Parathyroid adenoma (tissue), 2 donors: ENCODE data around the gene TMEM202.
"Not testable (repeated sequence)": the region's sequence is repeated elsewhere in the genome, so short reads cannot be mapped to it uniquely, and the experiment has no call there.

Experiments used
- H2AFZ ChIP-seq: fragments of 300-600 bp; sonication (generic); one replicate; pipeline ENCODE4 v1.7.0; 2017; ENCODE audit warnings: antibody characterized with exemption, mild to moderate bottlenecking
- H3K27ac ChIP-seq: fragments of 300-600 bp; sonication (generic); one replicate; pipeline ENCODE4 v1.7.0; 2017
- H3K27me3 ChIP-seq: fragments of 300-600 bp; sonication (generic); one replicate; pipeline ENCODE4 v1.7.0; 2017; ENCODE audit warnings: low read length; ENCODE audit not compliant: control insufficient read depth, insufficient read depth
- H3K36me3 ChIP-seq: fragments of 300-600 bp; sonication (generic); one replicate; pipeline ENCODE4 v1.7.0; 2017; ENCODE audit warnings: low read length; ENCODE audit not compliant: control insufficient read depth, insufficient read depth
- H3K4me1 ChIP-seq: fragments of 300-600 bp; sonication (generic); one replicate; pipeline ENCODE4 v1.7.0; 2017; ENCODE audit warnings: control low read depth
- H3K4me2 ChIP-seq: fragments of 300-600 bp; sonication (generic); one replicate; pipeline ENCODE4 v1.7.0; 2017; ENCODE audit warnings: low read length
- H3K4me3 ChIP-seq: fragments of 300-600 bp; sonication (generic); one replicate; pipeline ENCODE4 v1.7.0; 2017; ENCODE audit warnings: low read depth, low read length
- H3K79me2 ChIP-seq: fragments of 300-600 bp; sonication (generic); one replicate; pipeline ENCODE4 v1.7.0; 2017; ENCODE audit warnings: control low read depth
- H3K9ac ChIP-seq: fragments of 300-600 bp; sonication (generic); one replicate; pipeline ENCODE4 v1.7.0; 2017; ENCODE audit warnings: mild to moderate bottlenecking
- H3K9me3 ChIP-seq: fragments of 300-600 bp; sonication (generic); one replicate; pipeline ENCODE4 v1.7.0; 2017; ENCODE audit warnings: low read length; ENCODE audit not compliant: control insufficient read depth
- CTCF ChIP-seq: fragments of 300-600 bp; sonication (generic); IDR thresholded peaks from one replicate; pipeline ENCODE4 v1.7.0; 2017; ENCODE audit warnings: antibody characterized with exemption, mild to moderate bottlenecking
- donor health status: primary hyperparathyroidism.

TMEM202 gene

DNA sequence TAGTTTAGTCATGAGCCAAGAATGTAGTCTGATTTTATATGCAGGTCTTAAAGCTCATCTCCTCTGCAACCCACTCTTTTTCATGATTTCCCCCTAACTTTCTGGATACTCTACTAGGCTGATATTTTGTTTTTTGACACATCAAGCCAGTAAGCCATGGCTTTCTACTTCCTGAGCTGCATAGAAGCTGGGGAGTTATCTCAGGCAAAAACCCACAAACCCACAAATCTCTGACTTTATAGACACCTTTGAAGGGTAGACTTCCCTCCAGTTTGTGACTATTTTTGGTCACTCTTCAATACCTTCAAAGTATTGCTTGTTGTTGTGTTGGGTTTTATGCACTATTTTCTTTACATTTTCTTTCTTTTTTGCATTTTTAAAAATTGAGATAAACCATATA lies 28.6 kb downstream of the TMEM202 start:
- H3K4me2 ChIP-seq = no peak overlapping the region
- H3K79me2 ChIP-seq = no peaks in the 10 kb centered on the region
- no peaks in the 10 kb centered on the region for H3K27me3 ChIP-seq
- no peaks in the 10 kb centered on the region for H3K9me3 ChIP-seq
- H3K36me3 ChIP-seq = no peaks in the 10 kb centered on the region
- no peak for TF ChIP-seq CTCF
- H3K4me3 ChIP-seq = no peak overlapping the region
- H3K9ac ChIP-seq = no peak overlapping the region
- H3K27ac ChIP-seq = no peak overlapping the region
- no peak overlapping the region for H2AFZ ChIP-seq
- H3K4me1 ChIP-seq = no peaks in the 10 kb centered on the region

DNA sequence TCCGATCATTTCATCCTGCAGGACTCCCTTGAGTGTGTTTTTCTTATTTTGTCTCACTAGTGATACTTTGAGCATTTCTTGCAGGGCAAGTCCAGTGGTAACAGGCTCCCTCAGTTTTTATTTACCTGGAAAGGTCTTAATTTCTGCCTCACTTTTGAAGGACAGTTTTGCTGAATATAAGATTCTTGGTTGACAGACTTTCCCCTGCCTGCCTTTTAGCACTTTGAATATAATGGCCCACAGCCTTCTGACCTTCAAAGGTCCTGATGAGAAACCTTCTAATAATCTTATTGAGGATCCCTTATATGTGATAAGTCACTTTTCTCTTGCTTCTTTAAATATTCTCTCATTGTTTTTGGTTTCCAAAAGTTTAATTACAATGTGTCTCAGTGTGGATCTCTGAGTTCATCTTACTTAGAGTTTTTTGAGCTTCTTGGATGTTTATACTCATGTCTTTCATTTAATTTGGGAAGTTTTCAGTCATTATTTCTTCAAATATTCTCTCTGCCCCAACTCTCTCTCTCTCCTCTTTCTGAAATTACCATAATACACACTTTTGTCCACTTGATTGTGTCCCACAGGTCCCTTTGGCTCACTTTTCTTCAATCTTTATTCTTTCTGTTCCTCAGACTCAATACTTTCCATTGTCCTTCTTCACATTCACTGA lies 39.7 kb downstream of the TMEM202 start:
- Histone ChIP-seq H3K27ac (no peak overlapping the region), H3K9me3 (no peaks in the 10 kb centered on the region), H3K36me3 (no peaks in the 10 kb centered on the region), H3K4me3 (no peak overlapping the region), H3K4me1 (no peaks in the 10 kb centered on the region), H2AFZ (no peak overlapping the region), H3K27me3 (no peaks in the 10 kb centered on the region), H3K4me2 (no peak overlapping the region), H3K79me2 (no peaks in the 10 kb centered on the region), H3K9ac (no peak overlapping the region)
- TF ChIP-seq CTCF = no peak

DNA sequence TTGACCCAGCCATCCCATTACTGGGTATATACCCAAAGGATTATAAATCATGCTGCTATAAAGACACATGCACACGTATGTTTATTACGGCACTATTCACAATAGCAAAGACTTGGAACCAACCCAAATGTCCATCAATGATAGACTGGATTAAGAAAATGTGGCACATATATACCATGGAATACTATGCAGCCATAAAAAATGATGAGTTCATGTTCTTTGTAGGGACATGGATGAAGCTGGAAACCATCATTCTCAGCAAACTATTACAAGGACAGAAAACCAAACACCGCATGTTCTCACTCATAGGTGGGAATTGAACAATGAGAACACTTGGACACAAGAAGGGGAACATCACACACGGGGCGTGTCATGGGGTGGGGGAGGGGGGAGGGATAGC lies 44.7 kb downstream of the TMEM202 start:
- not testable (repeated sequence) for H3K4me3 ChIP-seq, H3K4me1 ChIP-seq, H3K36me3 ChIP-seq, H3K9ac ChIP-seq, H3K27me3 ChIP-seq, H3K79me2 ChIP-seq, H3K9me3 ChIP-seq, H2AFZ ChIP-seq, H3K27ac ChIP-seq, H3K4me2 ChIP-seq

DNA sequence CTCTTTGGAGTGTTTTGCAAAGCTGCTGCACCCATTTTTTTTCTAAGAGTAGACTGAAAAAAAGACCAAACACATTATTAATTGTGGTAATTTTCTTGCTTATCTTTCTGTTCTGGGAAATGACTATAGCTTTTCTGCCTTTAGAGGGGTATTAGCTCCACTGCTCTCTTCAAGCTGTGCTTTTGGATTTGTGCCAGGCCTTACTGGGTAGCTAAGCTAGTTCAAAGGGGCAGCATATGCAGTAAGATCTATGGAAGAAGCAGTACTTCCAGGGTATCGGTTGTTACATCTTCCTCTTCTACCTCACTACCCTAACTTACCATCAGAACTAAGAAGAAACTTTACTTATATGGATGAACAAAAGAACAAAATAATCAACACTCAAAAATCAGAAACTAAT lies 47.3 kb downstream of the TMEM202 start:
- Histone ChIP-seq H3K4me1 (no peaks in the 10 kb centered on the region), H2AFZ (no peak overlapping the region), H3K9me3 (no peaks in the 10 kb centered on the region), H3K27ac (no peak overlapping the region), H3K9ac (no peak overlapping the region), H3K4me2 (no peak overlapping the region), H3K79me2 (no peaks in the 10 kb centered on the region), H3K27me3 (no peaks in the 10 kb centered on the region), H3K36me3 (no peaks in the 10 kb centered on the region), H3K4me3 (no peak overlapping the region)
- no peak for TF ChIP-seq CTCF

DNA sequence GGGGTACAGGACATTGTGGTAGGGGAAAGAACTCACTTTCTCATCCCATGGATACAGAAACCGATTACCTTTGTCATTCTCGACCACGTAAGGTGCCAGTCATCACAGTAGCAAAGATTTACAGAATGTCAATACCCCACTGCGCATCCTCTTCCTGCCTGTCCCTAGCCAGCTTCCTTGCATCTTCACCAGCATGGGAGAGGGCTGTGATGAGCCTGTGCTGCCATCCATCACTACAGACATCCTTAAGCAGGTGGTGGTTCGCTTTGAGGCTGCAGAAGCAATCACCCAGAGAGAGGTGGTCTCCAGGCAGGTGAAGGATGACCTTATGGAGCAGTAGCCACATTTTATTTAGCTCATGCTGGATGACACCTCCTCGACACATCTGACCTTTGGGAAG lies 52.7 kb downstream of the TMEM202 start:
- Histone ChIP-seq H3K36me3 (no peaks in the 10 kb centered on the region), H3K4me1 (no peaks in the 10 kb centered on the region), H3K27ac (no peak overlapping the region), H3K9ac (no peak overlapping the region), H3K9me3 (no peaks in the 10 kb centered on the region), H3K27me3 (no peaks in the 10 kb centered on the region), H3K4me3 (no peak overlapping the region), H3K4me2 (no peak overlapping the region), H3K79me2 (no peaks in the 10 kb centered on the region), H2AFZ (no peak overlapping the region)
- no peak for TF ChIP-seq CTCF
